GM18499 (cell line): ENCODE results near the gene MYO9B.

Experiments used
- ATAC-seq: cut with Tn5 transposase; IDR thresholded peaks from one replicate; pipeline ENCODE4 v1.9.1; 2021; ENCODE audit warnings: moderate number of reproducible peaks; ENCODE audit not compliant: insufficient read depth, unreplicated experiment

MYO9B gene

GRCh38 chr19:17234911-17235299 is 159.3 kb downstream of the MYO9B start:
- no peak for ATAC-seq

GRCh38 chr19:17235300-17235970 is 159.9 kb downstream of the MYO9B start:
- ATAC-seq, result no peak

GRCh38 chr19:17235971-17236777 is 160.6 kb downstream of the MYO9B start:
- no peak for ATAC-seq

GRCh38 chr19:17236811-17237543 is 161.4 kb downstream of the MYO9B start:
- ATAC-seq, result no peak

- no peak for ATAC-seq
Measured at GRCh38 chr19:17237747-17238706, 162.4 kb downstream of the MYO9B start.

GRCh38 chr19:17240062-17240752 is 164.6 kb downstream of the MYO9B start:
- ATAC-seq, result no peak

GRCh38 chr19:17240826-17241399 is 165.3 kb downstream of the MYO9B start:
- no peak for ATAC-seq

- no peak for ATAC-seq
Measured at GRCh38 chr19:17242431-17243208, 167.0 kb downstream of the MYO9B start.

- ATAC-seq, result no peak
Measured at GRCh38 chr19:17243211-17243829, 167.7 kb downstream of the MYO9B start.

- ATAC-seq, result no peak
Measured at GRCh38 chr19:17243830-17244617, 168.4 kb downstream of the MYO9B start.

- no peak for ATAC-seq
Measured at GRCh38 chr19:17244618-17245534, 169.3 kb downstream of the MYO9B start.

GRCh38 chr19:17245535-17245984 is 170.0 kb downstream of the MYO9B start, which contains the start of gene NR2F6:
Gene NR2F6, minus strand, starts transcription at chr19:17245919. Its CDS starts 699 bp downstream, at chr19:17245220.
- ATAC-seq, result no peak

GRCh38 chr19:17246681-17247425 is 171.3 kb downstream of the MYO9B start:
- ATAC-seq, result no peak

GRCh38 chr19:17248011-17248776 is 172.6 kb downstream of the MYO9B start:
- no peak for ATAC-seq
